Measurements from ENCODE around the gene ELFN2. TPM values are rescaled to one million over a fixed set of nuclear protein-coding genes. Genes with fewer than 3 reads are reported as not detected.
A peak's percentile ranks its signal among the peaks of the same experiment; 100 is the strongest.
"Not testable (repeated sequence)": the region's sequence is repeated elsewhere in the genome, so short reads cannot be mapped to it uniquely, and the experiment has no call there.

The ELFN2 gene
- total RNA-seq, 1 donor from 2014 or later = 0.97 TPM

DNA sequence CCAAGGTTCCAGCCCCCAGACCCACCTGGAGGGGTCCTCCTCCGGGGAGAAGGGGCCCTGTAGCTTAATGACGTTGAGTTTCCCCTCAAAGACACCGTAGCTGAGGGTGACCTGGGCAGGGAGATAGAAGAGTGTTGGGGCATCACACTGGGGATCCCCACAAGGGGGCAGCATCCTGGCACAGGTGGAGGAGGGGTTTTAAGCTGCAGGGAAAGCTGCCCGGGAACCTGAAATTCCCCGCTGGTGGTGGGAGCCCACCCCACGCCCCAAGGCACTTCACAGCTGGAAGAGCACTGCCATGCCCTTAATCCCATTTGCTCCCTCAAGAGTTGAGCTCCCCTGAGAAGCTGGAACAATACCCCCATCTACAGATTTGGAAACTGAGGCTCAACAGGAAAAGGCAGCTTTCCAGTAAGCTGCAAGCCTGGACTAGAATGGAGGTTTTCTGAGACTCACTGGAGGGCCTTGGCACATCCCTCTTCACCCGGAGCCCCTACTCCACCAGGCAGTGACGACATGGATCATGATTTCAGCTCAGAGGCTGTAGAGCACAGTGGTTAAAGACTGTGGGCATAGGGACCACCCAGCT, 45.2 kb upstream of the ELFN2 start:
- H3K4me1 Mint-ChIP-seq (ENCODE audit: unreplicated experiment) = no peaks in the 10 kb centered on the region
- H3K36me3 Mint-ChIP-seq (ENCODE audit: unreplicated experiment) = no peaks in the 10 kb centered on the region
- TF ChIP-seq, protein P1, sequence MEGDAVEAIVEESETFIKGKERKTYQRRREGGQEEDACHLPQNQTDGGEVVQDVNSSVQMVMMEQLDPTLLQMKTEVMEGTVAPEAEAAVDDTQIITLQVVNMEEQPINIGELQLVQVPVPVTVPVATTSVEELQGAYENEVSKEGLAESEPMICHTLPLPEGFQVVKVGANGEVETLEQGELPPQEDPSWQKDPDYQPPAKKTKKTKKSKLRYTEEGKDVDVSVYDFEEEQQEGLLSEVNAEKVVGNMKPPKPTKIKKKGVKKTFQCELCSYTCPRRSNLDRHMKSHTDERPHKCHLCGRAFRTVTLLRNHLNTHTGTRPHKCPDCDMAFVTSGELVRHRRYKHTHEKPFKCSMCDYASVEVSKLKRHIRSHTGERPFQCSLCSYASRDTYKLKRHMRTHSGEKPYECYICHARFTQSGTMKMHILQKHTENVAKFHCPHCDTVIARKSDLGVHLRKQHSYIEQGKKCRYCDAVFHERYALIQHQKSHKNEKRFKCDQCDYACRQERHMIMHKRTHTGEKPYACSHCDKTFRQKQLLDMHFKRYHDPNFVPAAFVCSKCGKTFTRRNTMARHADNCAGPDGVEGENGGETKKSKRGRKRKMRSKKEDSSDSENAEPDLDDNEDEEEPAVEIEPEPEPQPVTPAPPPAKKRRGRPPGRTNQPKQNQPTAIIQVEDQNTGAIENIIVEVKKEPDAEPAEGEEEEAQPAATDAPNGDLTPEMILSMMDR (IDR thresholded peaks at IDR 0.05) = peak; percentile 62
- H3K4me3 Mint-ChIP-seq (ENCODE audit: unreplicated experiment) = no peak overlapping the region
- no peak for DNase-seq (ENCODE audit: extremely low spot score, unreplicated experiment)
- no peak overlapping the region for H3K27ac Mint-ChIP-seq (ENCODE audit: unreplicated experiment)
- no peaks in the 10 kb centered on the region for H3K9me3 Mint-ChIP-seq (ENCODE audit: unreplicated experiment)
- H3K27me3 Mint-ChIP-seq (ENCODE audit: unreplicated experiment) = peaks cover 6% of the 10 kb centered on the region

DNA sequence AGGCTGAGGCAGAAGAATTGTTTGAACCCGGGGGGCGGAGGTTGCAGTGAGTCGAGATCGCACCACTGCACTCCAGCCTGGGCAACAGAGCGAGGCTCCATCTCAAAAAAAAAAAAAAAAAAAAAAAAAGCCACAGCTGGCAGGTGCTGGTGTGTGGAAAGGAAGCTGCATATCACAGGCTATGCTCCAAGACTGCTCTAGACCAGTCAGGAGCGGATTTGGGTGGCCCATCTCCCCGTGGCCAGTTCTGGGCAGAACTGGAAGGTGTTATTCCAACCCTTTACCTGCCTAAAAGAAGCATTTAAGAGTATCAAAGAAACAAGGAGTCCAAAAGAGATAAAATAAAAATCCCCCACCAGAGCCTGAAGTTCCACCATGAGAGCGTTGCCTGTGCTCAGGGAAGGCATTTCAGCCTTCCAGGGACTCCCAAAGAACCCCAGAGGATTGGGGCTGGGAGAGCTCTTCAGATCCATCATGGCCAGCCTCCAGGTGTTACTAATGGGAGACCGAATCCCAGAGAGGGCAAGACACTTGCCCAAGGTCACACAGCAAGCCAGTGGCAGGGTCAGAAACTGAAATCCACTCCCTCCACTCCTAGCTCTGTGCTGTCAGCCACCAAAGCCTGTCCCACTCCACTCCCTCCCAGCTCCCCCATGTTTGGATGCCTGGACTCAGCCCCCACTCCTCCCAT, 44.6 kb upstream of the ELFN2 start:
- no peaks in the 10 kb centered on the region for H3K36me3 Mint-ChIP-seq (ENCODE audit: unreplicated experiment)
- DNase-seq (ENCODE audit: extremely low spot score, unreplicated experiment) = no peak
- H3K4me1 Mint-ChIP-seq (ENCODE audit: unreplicated experiment) = no peaks in the 10 kb centered on the region
- no peak overlapping the region for H3K4me3 Mint-ChIP-seq (ENCODE audit: unreplicated experiment)
- H3K27me3 Mint-ChIP-seq (ENCODE audit: unreplicated experiment) = peaks cover 6% of the 10 kb centered on the region
- TF ChIP-seq, protein P1 (IDR thresholded peaks at IDR 0.05) = no peak
- no peak overlapping the region for H3K27ac Mint-ChIP-seq (ENCODE audit: unreplicated experiment)
- no peaks in the 10 kb centered on the region for H3K9me3 Mint-ChIP-seq (ENCODE audit: unreplicated experiment)

DNA sequence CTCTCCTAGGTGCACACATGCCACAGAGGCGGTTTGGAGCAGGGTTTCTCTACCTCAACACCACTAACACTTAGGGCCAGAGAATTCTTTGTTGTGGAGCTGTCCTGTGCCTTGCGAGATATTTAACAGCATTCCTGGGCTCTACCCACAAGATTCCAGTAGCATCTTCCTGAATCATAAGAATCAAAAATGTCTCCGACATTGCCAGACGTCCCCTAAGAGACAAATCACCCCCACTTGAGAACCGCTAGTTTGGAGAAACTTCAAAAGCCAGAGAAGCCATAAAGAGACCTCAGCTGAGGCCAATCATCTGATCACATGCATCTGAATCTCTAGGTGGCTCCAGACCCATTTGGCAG, 42.8 kb upstream of the ELFN2 start:
- Mint-ChIP-seq H3K9me3 (ENCODE audit: unreplicated experiment) (no peaks in the 10 kb centered on the region), H3K36me3 (ENCODE audit: unreplicated experiment) (no peaks in the 10 kb centered on the region), H3K27ac (ENCODE audit: unreplicated experiment) (no peak overlapping the region), H3K4me3 (ENCODE audit: unreplicated experiment) (no peak overlapping the region), H3K4me1 (ENCODE audit: unreplicated experiment) (no peaks in the 10 kb centered on the region), H3K27me3 (ENCODE audit: unreplicated experiment) (peaks cover 6% of the 10 kb centered on the region)
- TF ChIP-seq, protein P1 (IDR thresholded peaks at IDR 0.05) = no peak
- no peak for DNase-seq (ENCODE audit: extremely low spot score, unreplicated experiment)

DNA sequence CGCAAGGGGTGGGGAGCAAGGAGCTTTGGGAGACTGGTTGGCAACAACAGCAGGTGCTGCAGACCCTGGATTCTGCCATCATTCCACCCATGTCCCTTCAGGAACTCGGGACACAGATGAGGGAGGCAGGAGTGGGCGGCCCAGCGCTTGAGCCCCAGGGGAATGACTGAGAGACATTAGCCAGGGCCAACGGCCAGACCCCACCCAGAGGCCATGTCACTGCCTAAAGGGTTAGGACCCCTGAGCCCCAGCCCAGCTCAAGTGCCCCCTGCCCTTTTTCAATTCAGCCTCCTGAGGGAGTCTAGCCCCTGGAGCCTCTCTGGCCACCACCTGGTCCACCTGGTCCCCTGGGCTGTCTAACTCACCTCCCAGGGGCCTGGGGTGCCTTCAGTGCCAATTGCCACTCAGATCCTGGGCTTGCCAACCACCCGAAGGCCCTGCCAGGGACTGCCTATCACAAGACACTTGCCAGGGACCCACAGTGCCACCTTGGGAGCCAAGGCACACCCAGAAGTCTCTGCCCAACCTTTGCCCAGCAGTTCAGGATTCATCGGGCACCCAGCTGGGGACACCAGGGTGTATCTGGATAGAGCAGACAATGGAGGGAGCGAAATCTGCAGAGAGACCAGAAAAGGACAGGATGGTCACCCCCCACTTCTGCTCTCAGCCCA, 42.3 kb upstream of the ELFN2 start:
- TF ChIP-seq, protein P1 (IDR thresholded peaks at IDR 0.05) = no peak

DNA sequence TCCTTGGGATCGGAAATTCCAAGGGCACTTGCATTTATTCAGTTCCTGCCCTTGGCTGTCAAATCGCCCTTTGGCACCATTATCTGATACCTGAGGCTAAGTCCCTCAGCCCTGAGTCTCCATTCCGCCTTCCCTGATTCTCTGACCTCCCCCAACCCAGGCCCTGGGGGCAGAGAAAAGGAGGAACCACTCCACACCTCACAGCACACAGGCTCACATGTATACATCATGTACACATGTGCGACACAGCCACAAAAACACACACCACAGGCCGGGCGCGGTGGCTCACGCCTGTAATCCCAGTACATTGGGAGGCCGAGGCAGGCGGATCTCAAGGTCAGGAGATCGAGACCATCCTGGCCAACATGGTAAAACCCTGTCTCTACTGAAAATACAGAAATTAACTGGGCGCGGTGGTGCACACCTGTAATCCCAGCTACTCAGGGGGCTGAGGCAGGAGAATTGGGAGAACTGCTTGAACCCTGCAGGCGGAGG, 41.0 kb upstream of the ELFN2 start:
- DNase-seq (ENCODE audit: extremely low spot score, unreplicated experiment); H3K27me3 Mint-ChIP-seq (ENCODE audit: unreplicated experiment); H3K36me3 Mint-ChIP-seq (ENCODE audit: unreplicated experiment); H3K27ac Mint-ChIP-seq (ENCODE audit: unreplicated experiment); H3K4me3 Mint-ChIP-seq (ENCODE audit: unreplicated experiment); H3K4me1 Mint-ChIP-seq (ENCODE audit: unreplicated experiment); H3K9me3 Mint-ChIP-seq (ENCODE audit: unreplicated experiment): not testable (repeated sequence)

More for the DNA sequence above, 42.3 kb upstream of the ELFN2 start:
- no peak overlapping the region for H3K4me3 Mint-ChIP-seq (ENCODE audit: unreplicated experiment)
- H3K9me3 Mint-ChIP-seq (ENCODE audit: unreplicated experiment) = no peaks in the 10 kb centered on the region
- no peaks in the 10 kb centered on the region for H3K36me3 Mint-ChIP-seq (ENCODE audit: unreplicated experiment)
- no peaks in the 10 kb centered on the region for H3K4me1 Mint-ChIP-seq (ENCODE audit: unreplicated experiment)
- DNase-seq (ENCODE audit: extremely low spot score, unreplicated experiment) = no peak
- no peak overlapping the region for H3K27ac Mint-ChIP-seq (ENCODE audit: unreplicated experiment)
- peaks cover 3% of the 10 kb centered on the region for H3K27me3 Mint-ChIP-seq (ENCODE audit: unreplicated experiment)

All from osteocyte (in vitro differentiated cells).